Measurements from ENCODE around the gene DLGAP1. TPM values are rescaled to one million over a fixed set of nuclear protein-coding genes. Genes with fewer than 3 reads are reported as not detected.

DLGAP1 gene
- total RNA-seq, 4 donors from 2014 or later, result 1.2 to 1.4 (median 1.4) TPM

DNA sequence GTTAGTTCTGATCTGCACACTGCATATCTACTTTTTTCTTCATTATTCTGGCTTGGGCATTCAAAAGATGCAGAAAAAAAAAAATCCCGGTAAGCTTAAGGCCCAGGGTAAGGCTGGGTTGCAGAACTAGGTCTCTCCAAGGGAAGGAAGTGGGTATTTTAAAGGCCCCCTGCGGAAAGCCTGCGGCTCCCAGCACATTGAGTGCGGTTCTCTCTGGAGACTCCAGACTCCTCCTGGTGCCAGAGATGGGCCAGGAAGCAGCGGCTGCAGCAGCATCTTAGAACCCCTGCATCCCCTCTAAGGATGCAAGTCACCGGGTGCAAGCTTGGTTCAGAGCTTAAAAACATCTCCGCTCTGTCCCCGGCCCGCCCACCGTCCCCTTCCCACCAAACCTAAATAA is 955.6 kb downstream of the DLGAP1 start:
- Histone ChIP-seq H3K9me3 (no peaks in the 10 kb centered on the region), H3K27ac (replicated peaks in 1 of 4) (no peak overlapping the region), H3K4me1 (peaks cover 5 to 17% (median 16%) of the 10 kb centered on the region in 4 donors), H3K36me3 (no peaks in the 10 kb centered on the region), H3K4me3 (peak overlapping the region; percentile 49 to 61 (median 52)), H3K27me3 (peaks cover 0 to 28% (median 5%) of the 10 kb centered on the region in 4 donors)
- 28% methylated on average over 10 of the region's 10 CpGs for WGBS
- intact Hi-C loops (cut with DNase I), result no loop called here
- DNase-seq (ENCODE audit: extremely low spot score), result no peak
- no peak for TF ChIP-seq POLR2A (IDR thresholded peaks at IDR 0.05; ENCODE audit: low read depth)
- TF ChIP-seq POLR2AphosphoS5 (IDR thresholded peaks at IDR 0.05), result no peak
- TF ChIP-seq CTCF (IDR thresholded peaks at IDR 0.05), result no peak
- TF ChIP-seq EP300 (IDR thresholded peaks at IDR 0.05), result no peak

DNA sequence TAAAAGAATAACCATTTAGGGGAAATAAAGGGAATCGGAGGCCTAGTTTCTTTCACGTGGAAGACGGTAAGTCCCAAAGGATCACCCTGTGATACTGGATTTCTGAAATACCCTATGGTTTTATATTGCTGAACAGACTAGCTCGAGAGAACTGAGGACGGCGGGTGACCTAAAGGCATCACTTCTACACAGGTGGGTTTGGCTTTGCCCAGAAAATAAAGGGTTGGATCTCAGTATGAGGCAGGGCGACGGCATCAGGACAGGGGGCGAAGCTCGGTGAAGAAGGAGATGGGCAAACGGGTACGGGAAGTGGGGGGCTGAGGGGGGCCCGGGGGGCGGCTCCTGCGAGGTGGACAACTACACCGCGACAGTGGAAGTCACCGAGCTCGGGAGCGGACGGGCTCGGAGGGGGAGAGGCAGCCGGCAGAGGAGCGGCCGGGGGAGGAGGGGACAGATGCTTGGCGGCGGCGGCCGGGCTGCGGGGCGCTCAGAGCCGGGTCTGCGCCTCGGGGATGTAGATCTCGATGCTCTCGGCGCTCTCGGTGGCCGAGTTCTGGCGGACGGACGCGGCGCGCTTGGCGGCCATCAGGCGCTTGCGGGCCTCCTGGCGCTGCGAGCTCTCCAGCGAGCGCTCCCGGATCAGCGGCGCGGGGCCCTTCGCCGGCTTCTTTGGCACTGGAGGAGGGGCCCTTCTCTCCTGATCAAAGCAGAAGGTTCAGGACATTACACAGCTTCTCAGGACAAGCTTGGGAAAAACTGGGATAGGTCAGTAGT is 956.2 kb downstream of the DLGAP1 start:
- TF ChIP-seq POLR2A (IDR thresholded peaks at IDR 0.05; ENCODE audit: low read depth), result no peak
- no peak for TF ChIP-seq POLR2AphosphoS5 (IDR thresholded peaks at IDR 0.05)
- no peak for TF ChIP-seq CTCF (IDR thresholded peaks at IDR 0.05)
- TF ChIP-seq EP300 (IDR thresholded peaks at IDR 0.05), result no peak
- intact Hi-C loops (cut with DNase I), result no loop called here
- peak overlapping the region; percentile 49 to 61 (median 52) for H3K4me3 ChIP-seq
- H3K9me3 ChIP-seq, result no peaks in the 10 kb centered on the region
- DNase-seq (ENCODE audit: extremely low spot score), result no peak
- no peak overlapping the region for H3K27ac ChIP-seq (replicated peaks in 1 of 4)
- H3K27me3 ChIP-seq, result peaks cover 0 to 28% (median 4%) of the 10 kb centered on the region in 4 donors
- 73% methylated on average over 11 of the region's 58 CpGs for WGBS
- no peaks in the 10 kb centered on the region for H3K36me3 ChIP-seq
- H3K4me1 ChIP-seq, result peaks cover 5 to 17% (median 16%) of the 10 kb centered on the region in 4 donors

DNA sequence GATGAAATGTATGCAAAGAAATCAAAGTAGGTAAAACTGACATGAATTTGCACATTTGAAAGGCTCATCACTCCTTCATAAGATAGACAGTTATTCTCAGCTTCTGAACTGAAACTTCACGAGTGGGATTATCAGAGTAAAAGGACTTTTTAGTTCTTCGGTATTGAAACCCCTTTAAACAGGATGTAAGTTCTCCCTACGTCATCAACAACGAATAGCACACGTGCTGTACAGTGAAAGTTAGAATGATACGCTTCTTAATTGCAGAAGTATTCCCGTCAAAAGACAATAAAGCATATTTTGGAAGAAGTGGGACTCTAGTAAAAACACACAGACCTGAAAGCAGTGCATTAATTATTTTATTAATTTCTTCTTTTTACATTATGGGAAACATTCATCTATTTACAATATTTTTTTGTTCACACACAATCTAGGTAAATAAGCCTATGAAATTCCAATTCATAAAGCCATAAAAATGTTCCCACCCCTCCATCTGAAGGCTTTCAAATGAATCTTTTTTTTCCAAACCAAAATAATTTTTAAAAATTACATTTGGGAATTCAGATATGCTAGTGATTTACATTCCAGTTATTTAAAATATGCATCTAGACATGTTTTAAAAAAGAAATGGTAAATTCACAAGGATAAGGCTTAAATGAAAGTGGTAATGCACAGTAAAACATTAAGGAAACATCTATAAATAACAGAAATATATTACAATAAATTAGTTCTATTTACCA is 959.2 kb downstream of the DLGAP1 start:
- no peaks in the 10 kb centered on the region for H3K9me3 ChIP-seq
- H3K4me3 ChIP-seq, result no peak overlapping the region
- WGBS, result 80% methylated on average over 7 of the region's 7 CpGs
- TF ChIP-seq EP300 (IDR thresholded peaks at IDR 0.05) (no peak), CTCF (IDR thresholded peaks at IDR 0.05) (no peak), POLR2A (IDR thresholded peaks at IDR 0.05; ENCODE audit: low read depth) (no peak), POLR2AphosphoS5 (IDR thresholded peaks at IDR 0.05) (no peak)
- intact Hi-C loops (cut with DNase I), result no loop called here
- no peak for DNase-seq (ENCODE audit: extremely low spot score)
- H3K27ac ChIP-seq (replicated peaks in 1 of 4), result no peak overlapping the region
- peaks cover 0 to 20% (median 4%) of the 10 kb centered on the region in 4 donors for H3K27me3 ChIP-seq
- no peaks in the 10 kb centered on the region for H3K36me3 ChIP-seq
- peaks cover 5 to 17% (median 16%) of the 10 kb centered on the region in 4 donors for H3K4me1 ChIP-seq

DNA sequence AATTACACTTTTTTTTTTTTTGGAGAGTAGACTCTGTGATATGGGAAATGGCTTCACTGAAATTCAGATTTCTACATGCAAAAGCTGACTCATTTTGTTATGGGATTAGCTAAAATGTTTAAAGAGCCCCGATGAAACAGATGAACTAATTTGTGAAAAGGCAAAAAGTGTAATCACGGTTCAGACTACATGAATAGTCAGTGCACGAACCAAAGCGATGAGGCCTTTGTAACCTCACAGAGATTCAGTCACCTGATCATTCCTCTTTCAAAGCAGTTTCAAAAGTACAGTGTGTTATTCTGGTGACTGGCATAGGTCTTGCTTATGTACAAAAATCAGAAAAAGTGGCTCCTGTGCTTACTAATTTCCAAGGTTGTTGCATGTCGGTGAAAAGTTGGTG is 960.5 kb downstream of the DLGAP1 start:
- Histone ChIP-seq H3K27me3 (peaks cover 0 to 8% (median under 1%) of the 10 kb centered on the region in 4 donors), H3K9me3 (no peaks in the 10 kb centered on the region), H3K4me1 (peaks cover 3 to 10% (median 10%) of the 10 kb centered on the region in 4 donors), H3K36me3 (no peaks in the 10 kb centered on the region), H3K27ac (replicated peaks in 1 of 4) (no peak overlapping the region), H3K4me3 (no peak overlapping the region)
- 94% methylated on average over 5 of the region's 5 CpGs for WGBS
- intact Hi-C loops (cut with DNase I), result no loop called here
- TF ChIP-seq POLR2AphosphoS5 (IDR thresholded peaks at IDR 0.05) (no peak), EP300 (IDR thresholded peaks at IDR 0.05) (no peak), POLR2A (IDR thresholded peaks at IDR 0.05; ENCODE audit: low read depth) (no peak), CTCF (IDR thresholded peaks at IDR 0.05) (no peak)
- no peak for DNase-seq (ENCODE audit: extremely low spot score)
